ENCODE measurements around the gene CTIF.

The CTIF gene

GRCh38 chr18:48757367-48757766, 218.5 kb downstream of the CTIF start:
- no peak for DNase-seq (ENCODE audit: insufficient read length, low spot score)
- no peak for TF ChIP-seq CTCF (IDR thresholded peaks at IDR 0.05; ENCODE audit: insufficient read depth, missing control alignments)
- FAIRE-seq: no peak

- DNase-seq (ENCODE audit: insufficient read length, low spot score) (no peak), FAIRE-seq (no peak)
- no peak for TF ChIP-seq CTCF (IDR thresholded peaks at IDR 0.05; ENCODE audit: insufficient read depth, missing control alignments)
These were observed 219.1 kb downstream of the CTIF start for GRCh38 chr18:48757906-48758305.

GRCh38 chr18:48761582-48761981, 222.8 kb downstream of the CTIF start:
- FAIRE-seq (no peak), DNase-seq (ENCODE audit: insufficient read length, low spot score) (no peak)
- no peak for TF ChIP-seq CTCF (IDR thresholded peaks at IDR 0.05; ENCODE audit: insufficient read depth, missing control alignments)

GRCh38 chr18:48762022-48762421, 223.2 kb downstream of the CTIF start:
- no peak for DNase-seq (ENCODE audit: insufficient read length, low spot score)
- no peak for FAIRE-seq
- no peak for TF ChIP-seq CTCF (IDR thresholded peaks at IDR 0.05; ENCODE audit: insufficient read depth, missing control alignments)

- no peak for TF ChIP-seq CTCF (IDR thresholded peaks at IDR 0.05; ENCODE audit: insufficient read depth, missing control alignments)
- DNase-seq (ENCODE audit: insufficient read length, low spot score) (no peak), FAIRE-seq (no peak)
These were observed 224.2 kb downstream of the CTIF start for GRCh38 chr18:48762836-48763718.

GRCh38 chr18:48763719-48764100, 224.9 kb downstream of the CTIF start:
- FAIRE-seq (no peak), DNase-seq (ENCODE audit: insufficient read length, low spot score) (no peak)
- no peak for TF ChIP-seq CTCF (IDR thresholded peaks at IDR 0.05; ENCODE audit: insufficient read depth, missing control alignments)

GRCh38 chr18:48765053-48765452, 226.2 kb downstream of the CTIF start:
- TF ChIP-seq CTCF (IDR thresholded peaks at IDR 0.05; ENCODE audit: insufficient read depth, missing control alignments): no peak
- no peak for DNase-seq (ENCODE audit: insufficient read length, low spot score)
- FAIRE-seq: no peak
